ENCODE measurements around the gene PCDHB7. TPM values are rescaled to one million over a fixed set of nuclear protein-coding genes. Genes with fewer than 3 reads are reported as not detected.
"Not testable (repeated sequence)": the region's sequence is repeated elsewhere in the genome, so short reads cannot be mapped to it uniquely, and the experiment has no call there.

PCDHB7 gene
- polyA plus RNA-seq, 5 donors: 3.9 to 6.0 (median 4.7) TPM

DNA sequence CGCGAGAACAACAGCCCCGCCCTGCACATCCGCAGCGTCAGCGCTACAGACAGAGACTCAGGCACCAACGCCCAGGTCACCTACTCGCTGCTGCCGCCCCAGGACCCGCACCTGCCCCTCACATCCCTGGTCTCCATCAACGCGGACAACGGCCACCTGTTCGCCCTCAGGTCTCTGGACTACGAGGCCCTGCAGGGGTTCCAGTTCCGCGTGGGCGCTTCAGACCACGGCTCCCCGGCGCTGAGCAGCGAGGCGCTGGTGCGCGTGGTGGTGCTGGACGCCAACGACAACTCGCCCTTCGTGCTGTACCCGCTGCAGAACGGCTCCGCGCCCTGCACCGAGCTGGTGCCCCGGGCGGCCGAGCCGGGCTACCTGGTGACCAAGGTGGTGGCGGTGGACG lies 43.1 kb downstream of the PCDHB7 start:
- not testable (repeated sequence) for DNase-seq

DNA sequence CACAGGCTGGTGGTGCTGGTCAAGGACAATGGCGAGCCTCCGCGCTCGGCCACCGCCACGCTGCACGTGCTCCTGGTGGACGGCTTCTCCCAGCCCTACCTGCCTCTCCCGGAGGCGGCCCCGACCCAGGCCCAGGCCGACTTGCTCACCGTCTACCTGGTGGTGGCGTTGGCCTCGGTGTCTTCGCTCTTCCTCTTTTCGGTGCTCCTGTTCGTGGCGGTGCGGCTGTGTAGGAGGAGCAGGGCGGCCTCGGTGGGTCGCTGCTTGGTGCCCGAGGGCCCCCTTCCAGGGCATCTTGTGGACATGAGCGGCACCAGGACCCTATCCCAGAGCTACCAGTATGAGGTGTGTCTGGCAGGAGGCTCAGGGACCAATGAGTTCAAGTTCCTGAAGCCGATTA lies 43.6 kb downstream of the PCDHB7 start:
- not testable (repeated sequence) for DNase-seq

DNA sequence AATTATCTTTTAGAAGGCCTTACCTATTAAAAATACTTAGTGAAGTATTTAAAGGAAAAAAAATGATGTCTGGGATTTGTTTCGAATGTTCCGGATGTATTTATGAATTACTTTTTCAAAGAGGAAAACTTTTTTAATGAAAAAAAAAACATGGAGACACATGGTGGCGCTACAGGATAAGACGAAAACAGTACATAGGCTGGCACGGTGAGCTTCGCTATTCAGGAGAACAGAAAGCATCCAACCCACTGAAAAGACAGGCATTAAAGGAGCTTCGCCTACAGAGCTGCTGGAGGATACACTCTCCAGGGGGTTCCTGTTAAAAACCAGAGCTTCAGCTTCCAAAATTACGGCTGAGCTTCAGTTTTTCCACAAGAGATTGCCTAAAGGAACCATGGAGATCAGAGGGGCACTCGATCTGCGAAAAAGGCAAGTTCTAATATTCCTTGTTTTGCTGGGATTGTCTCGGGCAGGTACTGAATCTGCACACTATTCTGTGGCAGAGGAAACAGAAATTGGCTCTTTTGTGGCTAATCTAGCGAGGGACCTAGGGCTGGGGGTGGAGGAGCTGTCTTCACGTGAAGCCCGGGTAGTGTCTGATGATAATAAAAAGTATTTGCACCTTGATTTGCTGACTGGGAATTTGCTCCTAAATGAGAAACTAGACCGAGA lies 50.8 kb downstream of the PCDHB7 start, which contains the start of gene PCDHB14:
TSS of gene PCDHB14 (plus strand) at position 232 of the 672 bp plus-strand sequence. CDS start at position 395, 163 bp downstream.
- peak in 1 of 2 donors; percentile 24 for DNase-seq

DNA sequence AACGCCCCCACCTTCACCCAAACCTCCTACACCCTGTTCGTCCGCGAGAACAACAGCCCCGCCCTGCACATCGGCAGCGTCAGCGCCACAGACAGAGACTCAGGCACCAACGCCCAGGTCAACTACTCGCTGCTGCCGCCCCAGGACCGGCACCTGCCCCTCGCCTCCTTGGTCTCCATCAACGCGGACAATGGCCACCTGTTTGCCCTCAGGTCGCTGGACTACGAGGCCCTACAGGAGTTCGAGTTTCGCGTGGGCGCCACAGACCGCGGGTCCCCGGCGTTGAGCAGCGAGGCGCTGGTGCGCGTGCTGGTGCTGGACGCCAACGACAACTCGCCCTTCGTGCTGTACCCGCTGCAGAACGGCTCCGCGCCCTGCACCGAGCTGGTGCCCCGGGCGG lies 52.4 kb downstream of the PCDHB7 start:
- DNase-seq: not testable (repeated sequence)

DNA sequence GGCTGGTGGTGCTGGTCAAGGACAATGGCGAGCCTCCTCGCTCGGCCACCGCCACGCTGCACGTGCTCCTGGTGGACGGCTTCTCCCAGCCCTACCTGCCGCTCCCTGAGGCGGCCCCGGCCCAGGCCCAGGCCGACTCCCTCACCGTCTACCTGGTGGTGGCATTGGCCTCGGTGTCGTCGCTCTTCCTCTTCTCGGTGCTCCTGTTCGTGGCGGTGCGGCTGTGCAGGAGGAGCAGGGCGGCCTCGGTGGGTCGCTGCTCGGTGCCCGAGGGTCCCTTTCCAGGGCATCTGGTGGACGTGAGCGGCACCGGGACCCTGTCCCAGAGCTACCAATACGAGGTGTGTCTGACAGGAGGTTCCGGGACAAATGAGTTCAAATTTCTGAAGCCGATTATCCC lies 53.0 kb downstream of the PCDHB7 start:
- not testable (repeated sequence) for DNase-seq

Other genes with a start within 250 kb of the PCDHB7 start
- under 1 TPM; 0.23 to 0.53 (median 0.30) TPM for gene PCDHAC1, start 246.3 kb upstream of the PCDHB7 start, polyA plus RNA-seq (ENCODE audit: insufficient read depth in 1 of 5, insufficient read length in 5 of 5, low replicate concordance in 1 of 5)
- 1 to 10 TPM; 2.4 to 4.3 (median 3.5) TPM for gene PCDHAC2, start 206.2 kb upstream of the PCDHB7 start, polyA plus RNA-seq (ENCODE audit: insufficient read depth in 1 of 5, insufficient read length in 5 of 5, low replicate concordance in 1 of 5)
- under 1 TPM; 0.06 to 0.20 (median 0.11) TPM for gene PCDHB1, start 121.3 kb upstream of the PCDHB7 start, polyA plus RNA-seq (ENCODE audit: insufficient read depth in 1 of 5, insufficient read length in 5 of 5, low replicate concordance in 1 of 5)
- gene PCDHB2, start 78.0 kb upstream of the PCDHB7 start, polyA plus RNA-seq (ENCODE audit: insufficient read depth in 1 of 5, insufficient read length in 5 of 5, low replicate concordance in 1 of 5): 10 to 100 TPM in 1 of 5 donors, 1 to 10 TPM in 4; 5.7 to 11.9 (median 7.5) TPM
- 1 to 10 TPM; 1.9 to 3.4 (median 2.8) TPM for gene PCDHB3, start 72.2 kb upstream of the PCDHB7 start, polyA plus RNA-seq (ENCODE audit: insufficient read depth in 1 of 5, insufficient read length in 5 of 5, low replicate concordance in 1 of 5)
- gene PCDHB4, start 50.8 kb upstream of the PCDHB7 start, polyA plus RNA-seq (ENCODE audit: insufficient read depth in 1 of 5, insufficient read length in 5 of 5, low replicate concordance in 1 of 5): 1 to 10 TPM; 1.7 to 3.0 (median 2.9) TPM
- gene PCDHB5, start 37.4 kb upstream of the PCDHB7 start, polyA plus RNA-seq (ENCODE audit: insufficient read depth in 1 of 5, insufficient read length in 5 of 5, low replicate concordance in 1 of 5): 10 to 100 TPM in 3 of 5 donors, 1 to 10 TPM in 2; 9.1 to 15.4 (median 10.6) TPM
- gene PCDHB6, start 22.6 kb upstream of the PCDHB7 start, polyA plus RNA-seq (ENCODE audit: insufficient read depth in 1 of 5, insufficient read length in 5 of 5, low replicate concordance in 1 of 5): 1 to 10 TPM; 2.5 to 3.7 (median 3.0) TPM
- gene PCDHB8, start 5.1 kb downstream of the PCDHB7 start, polyA plus RNA-seq (ENCODE audit: insufficient read depth in 1 of 5, insufficient read length in 5 of 5, low replicate concordance in 1 of 5): 1 to 10 TPM; 1.1 to 2.5 (median 2.2) TPM
- gene PCDHB16, start 9.7 kb downstream of the PCDHB7 start, polyA plus RNA-seq (ENCODE audit: insufficient read depth in 1 of 5, insufficient read length in 5 of 5, low replicate concordance in 1 of 5): 1 to 10 TPM; 4.7 to 6.6 (median 4.9) TPM
- 1 to 10 TPM; 3.1 to 5.6 (median 4.0) TPM for gene PCDHB9, start 14.5 kb downstream of the PCDHB7 start, polyA plus RNA-seq (ENCODE audit: insufficient read depth in 1 of 5, insufficient read length in 5 of 5, low replicate concordance in 1 of 5)
- 1 to 10 TPM; 5.0 to 7.5 (median 6.9) TPM for gene PCDHB10, start 19.7 kb downstream of the PCDHB7 start, polyA plus RNA-seq (ENCODE audit: insufficient read depth in 1 of 5, insufficient read length in 5 of 5, low replicate concordance in 1 of 5)
- 1 to 10 TPM; 1.7 to 4.5 (median 3.3) TPM for gene PCDHB11, start 27.0 kb downstream of the PCDHB7 start, polyA plus RNA-seq (ENCODE audit: insufficient read depth in 1 of 5, insufficient read length in 5 of 5, low replicate concordance in 1 of 5)
- gene PCDHB12, start 36.1 kb downstream of the PCDHB7 start, polyA plus RNA-seq (ENCODE audit: insufficient read depth in 1 of 5, insufficient read length in 5 of 5, low replicate concordance in 1 of 5): 1 to 10 TPM; 4.3 to 6.6 (median 5.4) TPM
- gene PCDHB13, start 41.3 kb downstream of the PCDHB7 start, polyA plus RNA-seq (ENCODE audit: insufficient read depth in 1 of 5, insufficient read length in 5 of 5, low replicate concordance in 1 of 5): 1 to 10 TPM; 3.9 to 6.0 (median 5.0) TPM
- 10 to 100 TPM in 1 of 5 donors, 1 to 10 TPM in 4; 9.1 to 10.3 (median 9.3) TPM for gene PCDHB14, start 50.7 kb downstream of the PCDHB7 start, polyA plus RNA-seq (ENCODE audit: insufficient read depth in 1 of 5, insufficient read length in 5 of 5, low replicate concordance in 1 of 5)
- gene PCDHB15, start 72.8 kb downstream of the PCDHB7 start, polyA plus RNA-seq (ENCODE audit: insufficient read depth in 1 of 5, insufficient read length in 5 of 5, low replicate concordance in 1 of 5): 10 to 100 TPM in 3 of 5 donors, 1 to 10 TPM in 2; 9.4 to 13.2 (median 10.2) TPM
- gene SLC25A2, start 131.4 kb downstream of the PCDHB7 start, polyA plus RNA-seq (ENCODE audit: insufficient read depth in 1 of 5, insufficient read length in 5 of 5, low replicate concordance in 1 of 5): under 1 TPM; 0.08 to 0.26 (median 0.17) TPM
- gene TAF7, start 148.1 kb downstream of the PCDHB7 start, polyA plus RNA-seq (ENCODE audit: insufficient read depth in 1 of 5, insufficient read length in 5 of 5, low replicate concordance in 1 of 5): 100 to 1,000 TPM; 124 to 151 (median 140) TPM
- gene PCDHGA1, start 157.9 kb downstream of the PCDHB7 start, polyA plus RNA-seq (ENCODE audit: insufficient read depth in 1 of 5, insufficient read length in 5 of 5, low replicate concordance in 1 of 5): 1 to 10 TPM in 1 of 5 donors, under 1 TPM in 4; 0.50 to 1.0 (median 0.72) TPM
- gene PCDHGA2, start 166.1 kb downstream of the PCDHB7 start, polyA plus RNA-seq (ENCODE audit: insufficient read depth in 1 of 5, insufficient read length in 5 of 5, low replicate concordance in 1 of 5): 1 to 10 TPM; 3.0 to 7.3 (median 4.2) TPM
- 1 to 10 TPM; 2.0 to 3.9 (median 2.8) TPM for gene PCDHGA3, start 171.2 kb downstream of the PCDHB7 start, polyA plus RNA-seq (ENCODE audit: insufficient read depth in 1 of 5, insufficient read length in 5 of 5, low replicate concordance in 1 of 5)
- gene PCDHGB1, start 177.5 kb downstream of the PCDHB7 start, polyA plus RNA-seq (ENCODE audit: insufficient read depth in 1 of 5, insufficient read length in 5 of 5, low replicate concordance in 1 of 5): 1 to 10 TPM; 1.2 to 1.7 (median 1.7) TPM
- 1 to 10 TPM; 1.9 to 3.3 (median 2.4) TPM for gene PCDHGA4, start 182.4 kb downstream of the PCDHB7 start, polyA plus RNA-seq (ENCODE audit: insufficient read depth in 1 of 5, insufficient read length in 5 of 5, low replicate concordance in 1 of 5)
- gene PCDHGB2, start 187.3 kb downstream of the PCDHB7 start, polyA plus RNA-seq (ENCODE audit: insufficient read depth in 1 of 5, insufficient read length in 5 of 5, low replicate concordance in 1 of 5): 1 to 10 TPM; 4.0 to 6.0 (median 4.3) TPM
- gene PCDHGA5, start 191.5 kb downstream of the PCDHB7 start, polyA plus RNA-seq (ENCODE audit: insufficient read depth in 1 of 5, insufficient read length in 5 of 5, low replicate concordance in 1 of 5): 1 to 10 TPM; 2.7 to 4.5 (median 3.7) TPM
- 1 to 10 TPM; 2.0 to 3.0 (median 2.5) TPM for gene PCDHGB3, start 197.6 kb downstream of the PCDHB7 start, polyA plus RNA-seq (ENCODE audit: insufficient read depth in 1 of 5, insufficient read length in 5 of 5, low replicate concordance in 1 of 5)
- 1 to 10 TPM; 4.2 to 6.1 (median 4.6) TPM for gene PCDHGA6, start 201.2 kb downstream of the PCDHB7 start, polyA plus RNA-seq (ENCODE audit: insufficient read depth in 1 of 5, insufficient read length in 5 of 5, low replicate concordance in 1 of 5)
- 1 to 10 TPM; 1.7 to 2.1 (median 1.9) TPM for gene PCDHGA7, start 210.1 kb downstream of the PCDHB7 start, polyA plus RNA-seq (ENCODE audit: insufficient read depth in 1 of 5, insufficient read length in 5 of 5, low replicate concordance in 1 of 5)
- gene PCDHGB4, start 215.1 kb downstream of the PCDHB7 start, polyA plus RNA-seq (ENCODE audit: insufficient read depth in 1 of 5, insufficient read length in 5 of 5, low replicate concordance in 1 of 5): 1 to 10 TPM; 3.1 to 5.0 (median 4.2) TPM
- 1 to 10 TPM in 1 of 5 donors, under 1 TPM in 4; 0.50 to 1.1 (median 0.74) TPM for gene PCDHGA8, start 220.0 kb downstream of the PCDHB7 start, polyA plus RNA-seq (ENCODE audit: insufficient read depth in 1 of 5, insufficient read length in 5 of 5, low replicate concordance in 1 of 5)
- gene PCDHGB5, start 225.3 kb downstream of the PCDHB7 start, polyA plus RNA-seq (ENCODE audit: insufficient read depth in 1 of 5, insufficient read length in 5 of 5, low replicate concordance in 1 of 5): 1 to 10 TPM; 6.8 to 8.5 (median 7.7) TPM
- 1 to 10 TPM; 4.4 to 8.3 (median 5.7) TPM for gene PCDHGA9, start 230.1 kb downstream of the PCDHB7 start, polyA plus RNA-seq (ENCODE audit: insufficient read depth in 1 of 5, insufficient read length in 5 of 5, low replicate concordance in 1 of 5)
- gene PCDHGB6, start 235.4 kb downstream of the PCDHB7 start, polyA plus RNA-seq (ENCODE audit: insufficient read depth in 1 of 5, insufficient read length in 5 of 5, low replicate concordance in 1 of 5): 1 to 10 TPM; 6.4 to 9.3 (median 7.8) TPM
- gene PCDHGA10, start 240.3 kb downstream of the PCDHB7 start, polyA plus RNA-seq (ENCODE audit: insufficient read depth in 1 of 5, insufficient read length in 5 of 5, low replicate concordance in 1 of 5): 1 to 10 TPM; 4.2 to 5.4 (median 4.5) TPM
- gene PCDHGB7, start 245.0 kb downstream of the PCDHB7 start, polyA plus RNA-seq (ENCODE audit: insufficient read depth in 1 of 5, insufficient read length in 5 of 5, low replicate concordance in 1 of 5): 10 to 100 TPM; 13.1 to 15.2 (median 13.9) TPM
- gene PCDHGA11, start 248.4 kb downstream of the PCDHB7 start, polyA plus RNA-seq (ENCODE audit: insufficient read depth in 1 of 5, insufficient read length in 5 of 5, low replicate concordance in 1 of 5): 1 to 10 TPM; 2.7 to 4.4 (median 3.2) TPM